Osteocyte (in vitro differentiated cells): Measurements from ENCODE around the gene OR7A10. TPM values are rescaled to one million over a fixed set of nuclear protein-coding genes. Genes with fewer than 3 reads are reported as not detected.

Source experiments
- DNase-seq: peaks from one replicate; pipeline ENCODE4 v3.0.0; 2021; ENCODE audit warnings: mixed read lengths; ENCODE audit not compliant: unreplicated experiment; ENCODE audit errors: extremely low spot score
- H3K27ac Mint-ChIP-seq: one replicate; pipeline ENCODE4 v1.8.0; 2021; ENCODE audit warnings: mild to moderate bottlenecking, mixed read lengths; ENCODE audit not compliant: unreplicated experiment
- H3K27me3 Mint-ChIP-seq: one replicate; pipeline ENCODE4 v1.8.0; 2021; ENCODE audit warnings: mixed read lengths; ENCODE audit not compliant: unreplicated experiment
- H3K36me3 Mint-ChIP-seq: one replicate; pipeline ENCODE4 v1.8.0; 2021; ENCODE audit warnings: mixed read lengths; ENCODE audit not compliant: unreplicated experiment
- H3K4me1 Mint-ChIP-seq: one replicate; pipeline ENCODE4 v1.8.0; 2021; ENCODE audit warnings: mixed read lengths; ENCODE audit not compliant: unreplicated experiment
- H3K4me3 Mint-ChIP-seq: one replicate; pipeline ENCODE4 v1.8.0; 2021; ENCODE audit warnings: mild to moderate bottlenecking, moderate library complexity, mixed read lengths; ENCODE audit not compliant: unreplicated experiment
- H3K9me3 Mint-ChIP-seq: one replicate; pipeline ENCODE4 v1.8.0; 2021; ENCODE audit warnings: mixed read lengths; ENCODE audit not compliant: unreplicated experiment
- CTCF ChIP-seq: fragments of 200-600 bp; sonication (generic); IDR thresholded peaks from 2 replicates; pipeline ENCODE4 v1.5.0; 2021; ENCODE audit warnings: antibody characterized with exemption, mild to moderate bottlenecking, moderate library complexity
- long read RNA-seq: library from polyadenylated mRNA; unstranded; transcript quantifications from one replicate; pipeline ENCODE4 v2.0.0, GENCODE V29; 2021
- total RNA-seq: library from RNA; stranded (reverse); gene quantifications from 2 replicates; pipeline ENCODE4 v1.2.1, GENCODE V29; 2021

OR7A10 gene
- not detected in 2 replicates for total RNA-seq
- long read RNA-seq, result 0 reads

GRCh38 chr19:14848822-14849221, at the start of gene OR7A10:
Gene OR7A10 (minus strand): TSS chr19:14848922. CDS start chr19:14841877, 7,045 bp downstream.
- Mint-ChIP-seq H3K4me1 (no peaks in the 10 kb centered on the region), H3K36me3 (no peaks in the 10 kb centered on the region), H3K27me3 (peaks cover 2% of the 10 kb centered on the region), H3K9me3 (peaks cover 5% of the 10 kb centered on the region), H3K4me3 (no peak within 1 kb of the TSS), H3K27ac (no peak within 1 kb of the TSS)
- no peak for DNase-seq
- no peak for TF ChIP-seq CTCF

- no peak for TF ChIP-seq CTCF
- Mint-ChIP-seq H3K9me3 (no peaks in the 10 kb centered on the region), H3K4me3 (no peak overlapping the region), H3K27ac (no peak overlapping the region), H3K36me3 (no peaks in the 10 kb centered on the region), H3K27me3 (no peaks in the 10 kb centered on the region), H3K4me1 (peaks cover 5% of the 10 kb centered on the region)
- no peak for DNase-seq
These were observed 42.1 kb upstream of the OR7A10 start for GRCh38 chr19:14890643-14891379.

DNA sequence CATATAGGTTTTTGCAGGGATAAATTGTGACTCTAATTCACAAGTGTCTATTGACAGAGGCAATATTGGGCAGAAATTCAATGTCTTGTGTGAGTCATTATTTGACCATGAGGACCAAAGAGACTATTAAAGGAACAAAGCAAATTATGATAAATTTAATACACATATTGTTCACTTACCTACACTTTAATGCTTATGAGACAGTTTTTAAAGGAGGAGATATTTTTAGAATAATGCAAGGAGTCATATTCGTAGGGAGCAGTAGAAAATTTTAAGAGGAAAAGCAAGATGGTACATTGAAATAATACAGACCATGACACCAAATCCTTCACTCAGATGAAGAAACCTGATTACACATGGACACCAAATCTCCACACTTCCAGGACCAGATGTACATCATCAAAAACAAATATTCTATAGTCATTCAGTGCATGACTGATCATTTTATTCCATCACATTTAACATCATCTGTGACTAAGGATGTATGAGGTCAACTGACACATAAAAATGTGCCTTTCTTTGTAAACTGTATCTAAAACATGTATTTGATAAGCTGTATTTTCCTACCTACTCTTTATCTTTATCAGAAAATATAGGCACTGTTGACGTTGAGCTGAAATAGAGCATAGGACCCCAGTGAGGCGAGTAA, 41.4 kb upstream of the OR7A10 start:
- H3K27ac Mint-ChIP-seq, result no peak overlapping the region

GRCh38 chr19:14886032-14886431, 37.3 kb upstream of the OR7A10 start, which contains the start of gene OR7A17:
Gene OR7A17 (minus strand): TSS chr19:14886132. CDS start chr19:14881355, 4,777 bp downstream.
- no peak for TF ChIP-seq CTCF
- Mint-ChIP-seq H3K36me3 (no peaks in the 10 kb centered on the region), H3K4me3 (no peak within 1 kb of the TSS), H3K27ac (no peak within 1 kb of the TSS), H3K9me3 (no peaks in the 10 kb centered on the region), H3K27me3 (peaks cover 12% of the 10 kb centered on the region), H3K4me1 (peaks cover 5% of the 10 kb centered on the region)
- no peak for DNase-seq

More for the DNA sequence above, 41.4 kb upstream of the OR7A10 start:
- Mint-ChIP-seq H3K4me1 (peaks cover 5% of the 10 kb centered on the region), H3K36me3 (no peaks in the 10 kb centered on the region), H3K9me3 (no peaks in the 10 kb centered on the region), H3K4me3 (no peak overlapping the region), H3K27me3 (peaks cover 3% of the 10 kb centered on the region)
- TF ChIP-seq CTCF, result no peak
- DNase-seq, result no peak

- peaks cover 3% of the 10 kb centered on the region for H3K9me3 Mint-ChIP-seq
- H3K36me3 Mint-ChIP-seq, result no peaks in the 10 kb centered on the region
- no peak overlapping the region for H3K4me3 Mint-ChIP-seq
These were observed 23.0 kb upstream of the OR7A10 start for GRCh38 chr19:14871619-14872230.

More at GRCh38 chr19:14871619-14872230, 23.0 kb upstream of the OR7A10 start:
- Mint-ChIP-seq H3K27me3 (peaks cover 15% of the 10 kb centered on the region), H3K4me1 (no peaks in the 10 kb centered on the region), H3K27ac (no peak overlapping the region)
- no peak for DNase-seq
- TF ChIP-seq CTCF, result peak; percentile 44
